HG03066 (cell line): Measurements from ENCODE around the gene AXL.
"Not testable (repeated sequence)": the region's sequence is repeated elsewhere in the genome, so short reads cannot be mapped to it uniquely, and the experiment has no call there.

ENCODE experiments used
- ATAC-seq: cut with Tn5 transposase; IDR thresholded peaks from one replicate; pipeline ENCODE4 v1.9.1; 2021; ENCODE audit warnings: low read depth; ENCODE audit not compliant: unreplicated experiment

AXL gene

DNA sequence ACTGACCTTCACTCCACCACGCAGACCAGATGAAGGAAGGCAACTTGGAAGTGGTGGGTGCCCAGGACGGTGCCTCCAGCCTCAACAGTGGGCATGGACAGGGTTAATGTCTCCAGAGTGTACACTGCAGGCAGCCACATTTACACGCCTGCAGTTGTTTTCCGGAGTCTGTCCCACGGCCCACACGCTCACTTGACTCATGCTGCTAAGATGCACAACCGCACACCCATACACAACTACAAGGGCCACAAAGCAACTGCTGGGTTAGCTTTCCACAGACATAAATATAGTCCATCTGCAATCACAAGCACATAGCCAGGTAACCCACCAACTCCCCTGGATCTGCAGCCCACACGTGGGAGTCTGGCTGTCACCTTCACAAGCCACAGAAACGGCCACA is 12.6 kb upstream of the AXL start:
- ATAC-seq, result no peak

DNA sequence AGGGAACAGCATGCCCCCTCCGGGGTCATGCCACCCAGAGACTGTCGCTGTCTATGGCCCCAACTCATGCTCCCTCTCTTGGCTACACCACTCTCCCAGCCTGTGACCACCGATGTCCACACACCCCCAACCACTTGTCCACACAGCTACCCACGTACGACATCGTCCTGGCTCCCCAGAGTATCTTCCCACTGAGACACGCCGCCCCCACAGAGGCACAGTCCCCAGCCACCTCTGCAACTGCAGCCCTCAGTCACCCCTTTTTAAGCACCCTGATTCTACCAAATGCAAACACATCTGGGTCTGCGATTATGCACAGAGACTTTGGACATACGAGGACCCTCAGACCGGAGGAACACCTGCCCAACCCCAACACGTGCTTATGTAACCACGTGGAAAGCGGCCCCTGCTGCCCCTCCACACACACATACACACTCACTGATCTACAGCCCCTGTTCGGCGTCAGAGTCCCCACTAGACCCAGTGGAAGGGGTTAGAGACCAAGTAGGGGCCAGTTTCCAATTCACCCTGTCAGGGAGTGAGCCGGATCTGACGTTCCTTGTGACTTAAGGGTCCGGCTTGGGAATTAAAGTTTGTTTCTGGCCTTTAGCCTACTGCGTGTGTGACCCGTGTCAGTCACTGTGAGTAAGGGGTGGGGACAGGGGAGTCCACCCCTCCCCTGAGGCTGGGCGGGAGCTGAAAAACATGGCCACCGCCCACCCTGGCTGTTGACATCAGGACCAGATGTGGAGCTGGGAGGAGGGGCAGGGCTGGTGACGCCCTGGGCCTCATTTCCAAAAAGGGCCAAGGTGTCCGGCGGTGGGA is 11.9 kb upstream of the AXL start:
- ATAC-seq, result no peak

DNA sequence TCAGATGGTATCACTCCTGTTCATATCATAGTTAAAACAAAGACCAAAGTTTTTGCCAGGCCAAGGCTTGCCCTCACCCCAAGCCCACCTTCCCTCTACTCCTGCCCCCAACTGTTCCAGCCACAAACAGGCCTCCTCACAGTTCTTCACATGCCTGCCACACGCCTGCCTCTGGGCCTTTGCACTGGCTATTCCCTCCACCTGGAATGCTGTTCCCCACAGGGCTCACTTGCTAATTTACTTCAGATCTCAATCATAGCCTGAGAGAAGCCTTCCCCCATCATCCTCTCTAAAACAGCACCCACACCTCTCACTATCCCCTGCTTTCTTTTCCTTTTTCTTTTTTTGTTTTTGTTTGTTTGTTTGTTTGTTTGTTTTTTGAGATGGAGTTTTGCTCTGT is 4.9 kb upstream of the AXL start:
- no peak for ATAC-seq

DNA sequence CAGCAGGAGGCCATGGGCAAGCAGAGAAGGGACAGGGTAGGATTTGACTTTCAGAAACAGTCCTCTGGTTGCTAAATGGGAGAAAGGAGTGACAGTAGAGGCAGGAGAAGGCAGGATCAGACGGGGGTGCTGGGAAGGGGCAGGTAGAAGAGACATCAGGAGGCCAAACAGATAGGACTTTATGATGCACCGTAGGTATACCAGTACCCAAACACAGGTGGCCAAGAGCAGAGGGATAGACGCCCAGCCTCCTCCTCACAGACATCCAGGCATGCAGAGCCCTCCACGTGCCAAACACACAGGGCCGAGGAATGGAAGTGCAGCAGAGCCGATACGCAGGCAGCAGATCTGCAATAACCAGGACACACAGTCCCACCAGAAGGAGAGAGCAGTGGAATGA is 1.3 kb upstream of the AXL start:
- no peak for ATAC-seq

DNA sequence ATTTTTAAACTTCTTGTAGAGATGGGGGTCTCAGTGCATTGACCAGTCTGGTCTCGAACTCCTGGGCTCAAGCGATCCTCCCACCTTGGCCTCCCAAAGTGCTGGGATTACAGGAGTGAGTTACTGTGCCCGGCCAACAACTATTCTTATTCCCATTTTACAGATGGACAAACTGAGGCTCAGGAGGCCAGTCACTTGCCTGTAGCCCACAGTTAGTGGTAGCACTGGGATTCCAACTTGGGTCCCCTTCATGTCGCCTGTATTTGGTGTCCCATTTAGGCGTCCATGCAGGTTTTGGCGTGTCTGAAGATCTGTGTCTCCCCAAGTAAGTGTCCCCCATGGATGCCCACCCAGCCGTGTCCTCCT is 791 bp upstream of the AXL start:
- ATAC-seq, result no peak

DNA sequence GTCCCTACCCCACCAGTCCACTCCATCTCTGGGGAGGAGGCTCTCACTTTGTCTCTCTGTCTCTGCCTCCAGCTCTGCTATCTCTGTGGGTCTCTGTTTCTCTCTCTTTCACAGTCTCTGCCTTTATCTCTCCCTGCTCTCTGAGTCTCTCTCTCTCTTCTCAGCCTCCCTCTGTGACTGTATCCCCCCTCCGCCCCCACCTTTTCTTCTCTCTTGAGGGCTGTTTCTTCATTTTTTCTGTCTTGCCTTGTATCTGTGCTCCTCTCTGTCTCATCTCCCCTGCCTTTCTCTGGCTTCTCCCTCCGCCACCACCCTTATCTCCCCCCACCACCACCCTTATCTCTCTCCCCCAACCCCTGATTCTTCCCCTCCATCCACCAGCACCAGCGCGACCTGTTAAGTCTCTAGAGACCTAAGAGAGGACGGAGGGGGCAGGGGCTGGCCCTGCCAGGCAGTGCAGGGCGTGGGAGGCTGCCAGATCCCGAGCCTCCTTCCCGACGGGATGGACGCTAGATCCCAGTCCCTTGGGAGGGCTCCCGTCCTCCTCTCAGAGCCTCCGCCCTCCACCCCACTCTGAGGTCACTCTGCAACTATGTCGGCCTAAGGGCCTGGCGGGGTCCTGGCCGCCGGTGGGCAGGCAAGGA is 1.0 kb downstream of the AXL start:
- no peak for ATAC-seq

DNA sequence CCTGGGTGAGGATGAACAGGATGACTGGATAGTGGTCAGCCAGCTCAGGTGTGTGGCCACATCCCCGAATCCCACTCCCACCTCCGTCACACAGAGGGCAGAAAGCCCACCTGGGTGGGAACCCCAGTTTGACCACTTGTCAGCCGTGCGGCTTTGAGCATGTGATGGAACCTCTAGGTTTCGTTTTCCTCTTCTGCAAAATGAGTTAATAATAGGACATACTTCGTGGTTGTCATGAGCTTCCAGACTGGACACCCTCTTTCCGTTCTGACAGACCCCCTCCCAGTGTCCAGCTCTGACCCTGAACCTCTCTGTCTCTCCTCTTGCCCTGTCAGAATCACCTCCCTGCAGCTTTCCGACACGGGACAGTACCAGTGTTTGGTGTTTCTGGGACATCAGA is 1.8 kb downstream of the AXL start:
- no peak for ATAC-seq

DNA sequence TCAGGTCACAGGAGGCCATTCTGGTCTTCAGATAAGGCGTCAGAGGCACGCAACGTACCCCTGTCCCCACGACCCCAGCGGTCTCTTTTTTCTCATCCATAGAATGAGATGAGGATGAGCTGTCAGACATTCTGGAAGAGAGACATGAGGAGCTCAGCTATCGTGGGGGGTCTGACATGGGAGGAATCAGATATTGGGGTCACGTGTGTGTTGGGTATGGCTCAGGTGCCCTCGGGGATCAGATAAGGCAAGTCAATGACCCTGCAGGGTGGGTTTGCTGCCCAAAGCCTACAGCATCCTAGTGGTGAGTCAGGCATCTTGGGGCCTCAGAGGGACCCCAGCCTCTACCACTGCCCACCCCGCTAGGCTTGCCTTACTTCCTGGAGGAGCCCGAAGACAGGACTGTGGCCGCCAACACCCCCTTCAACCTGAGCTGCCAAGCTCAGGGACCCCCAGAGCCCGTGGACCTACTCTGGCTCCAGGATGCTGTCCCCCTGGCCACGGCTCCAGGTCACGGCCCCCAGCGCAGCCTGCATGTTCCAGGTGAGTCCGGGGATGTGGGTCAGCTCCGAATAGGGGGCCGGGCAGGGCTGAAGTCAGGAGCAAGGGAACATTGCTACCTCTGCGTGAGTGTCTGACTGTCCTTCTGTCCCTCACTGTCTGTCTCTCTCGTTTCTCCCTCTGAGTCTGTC is 2.6 kb downstream of the AXL start:
- no peak for ATAC-seq

DNA sequence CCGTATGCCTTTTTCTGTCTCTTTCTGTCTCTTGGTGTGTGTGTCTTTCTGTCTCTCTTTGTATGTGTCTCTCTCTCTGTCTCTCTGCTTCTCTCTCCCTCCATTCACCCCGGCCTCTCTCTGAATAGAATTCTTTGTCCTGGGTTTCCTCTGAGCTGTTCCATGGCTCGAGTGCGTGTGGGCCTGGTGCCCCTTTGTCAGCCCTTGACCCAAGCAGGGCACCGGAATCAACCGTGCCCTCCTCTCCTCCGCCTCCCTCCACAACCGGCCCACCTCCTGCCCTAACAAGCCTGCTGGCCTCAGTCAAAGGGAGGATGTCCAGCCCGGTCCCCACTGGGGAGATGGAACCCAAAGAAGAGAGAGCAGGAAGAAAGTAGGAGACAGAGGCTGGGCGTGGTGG is 3.2 kb downstream of the AXL start:
- ATAC-seq, result no peak

DNA sequence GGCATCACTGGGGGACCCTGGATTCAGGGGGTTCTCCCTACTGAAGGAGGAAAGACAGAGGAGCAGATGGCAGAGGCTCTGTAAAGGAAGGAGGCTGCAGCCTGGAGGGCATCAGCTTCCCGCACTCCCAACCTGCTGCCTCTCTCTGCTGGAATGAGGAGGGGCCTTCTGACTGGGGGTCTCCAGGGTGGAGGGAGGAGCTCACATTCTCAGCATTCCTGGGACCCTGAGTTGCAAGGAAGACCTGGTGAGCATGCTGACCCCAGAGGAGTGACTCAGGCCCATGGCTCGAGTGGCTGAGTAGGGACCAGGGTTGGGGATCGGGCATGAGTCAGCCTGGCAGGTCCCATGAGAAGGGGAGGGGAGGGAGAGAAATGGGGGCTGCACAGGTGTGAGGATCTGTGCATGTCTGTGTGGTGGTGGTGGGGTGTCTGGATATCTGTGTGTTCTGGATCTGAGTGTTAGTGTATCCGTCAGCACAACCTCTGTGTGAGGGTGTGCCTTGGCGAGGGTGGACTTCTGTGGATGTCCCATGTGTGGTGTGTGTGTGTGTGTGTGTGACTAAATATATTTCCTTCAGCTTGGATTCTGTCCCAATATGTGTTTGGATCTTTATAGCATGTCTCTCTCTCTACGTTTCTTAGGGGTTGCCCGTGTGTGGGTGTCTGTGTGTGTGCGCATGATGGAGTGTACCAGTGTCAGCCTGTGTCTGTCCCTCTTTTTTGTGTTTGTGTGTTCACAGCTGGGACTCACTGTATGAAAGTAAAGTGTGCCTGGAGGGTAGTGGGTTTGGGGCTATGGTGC is 4.6 kb downstream of the AXL start:
- ATAC-seq, result no peak

DNA sequence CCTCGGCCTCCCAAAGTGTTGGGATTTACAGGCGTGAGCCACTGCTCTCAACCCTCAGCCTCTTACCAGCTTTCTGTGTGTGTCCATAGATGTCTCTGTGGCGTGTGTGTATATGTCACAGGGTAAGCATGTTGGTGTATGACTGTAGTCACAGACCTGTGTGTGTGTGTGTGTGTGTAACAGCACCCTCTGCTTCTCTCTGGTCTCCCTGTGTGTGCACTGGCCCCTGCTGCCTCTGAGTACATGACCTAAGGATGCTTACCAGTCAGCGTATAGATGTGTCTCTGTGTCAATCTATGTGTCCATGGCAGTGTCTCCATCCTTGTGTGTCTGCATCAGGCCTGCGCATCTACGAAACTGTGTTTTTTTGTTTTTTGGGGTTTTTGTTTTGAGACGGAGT is 5.6 kb downstream of the AXL start:
- no peak for ATAC-seq

DNA sequence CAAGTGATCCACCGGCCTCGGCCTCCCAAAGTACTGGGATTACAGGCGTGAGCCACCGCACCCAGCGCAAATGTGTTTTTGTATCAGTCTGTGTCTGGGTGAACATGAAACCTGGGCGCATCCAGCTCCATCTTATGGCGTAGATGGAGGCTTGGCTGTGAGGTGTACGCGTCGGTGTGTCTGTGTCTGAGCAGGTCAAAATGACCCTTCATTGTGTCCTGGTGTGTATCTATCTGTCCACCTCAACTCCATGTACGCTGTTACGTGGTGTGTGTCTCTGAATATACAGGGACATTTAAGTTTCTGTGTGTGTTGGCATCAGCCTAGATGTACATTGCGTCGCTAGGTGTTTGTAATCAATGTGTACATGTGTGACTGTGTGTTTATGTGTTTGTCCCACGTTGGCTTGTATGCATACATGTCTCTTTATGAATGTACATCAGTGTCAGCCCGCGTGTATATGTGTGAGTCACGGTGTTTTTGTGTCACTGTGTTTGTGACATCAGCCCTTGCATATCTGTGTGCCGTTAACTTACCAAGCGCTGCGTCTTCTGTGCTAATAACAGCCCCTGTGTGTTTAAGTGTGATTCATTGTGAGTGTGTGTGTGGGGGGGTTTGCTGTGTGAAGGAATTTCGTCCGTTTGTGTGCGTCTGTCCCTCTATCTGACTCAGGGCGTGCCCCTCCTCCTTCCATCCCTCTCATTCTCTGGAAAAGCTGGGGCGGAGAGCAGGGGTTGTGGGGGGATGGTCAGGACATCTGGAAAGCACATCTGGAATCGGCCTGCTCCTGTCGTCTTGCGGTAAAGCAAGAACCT is 6.4 kb downstream of the AXL start:
- no peak for ATAC-seq

DNA sequence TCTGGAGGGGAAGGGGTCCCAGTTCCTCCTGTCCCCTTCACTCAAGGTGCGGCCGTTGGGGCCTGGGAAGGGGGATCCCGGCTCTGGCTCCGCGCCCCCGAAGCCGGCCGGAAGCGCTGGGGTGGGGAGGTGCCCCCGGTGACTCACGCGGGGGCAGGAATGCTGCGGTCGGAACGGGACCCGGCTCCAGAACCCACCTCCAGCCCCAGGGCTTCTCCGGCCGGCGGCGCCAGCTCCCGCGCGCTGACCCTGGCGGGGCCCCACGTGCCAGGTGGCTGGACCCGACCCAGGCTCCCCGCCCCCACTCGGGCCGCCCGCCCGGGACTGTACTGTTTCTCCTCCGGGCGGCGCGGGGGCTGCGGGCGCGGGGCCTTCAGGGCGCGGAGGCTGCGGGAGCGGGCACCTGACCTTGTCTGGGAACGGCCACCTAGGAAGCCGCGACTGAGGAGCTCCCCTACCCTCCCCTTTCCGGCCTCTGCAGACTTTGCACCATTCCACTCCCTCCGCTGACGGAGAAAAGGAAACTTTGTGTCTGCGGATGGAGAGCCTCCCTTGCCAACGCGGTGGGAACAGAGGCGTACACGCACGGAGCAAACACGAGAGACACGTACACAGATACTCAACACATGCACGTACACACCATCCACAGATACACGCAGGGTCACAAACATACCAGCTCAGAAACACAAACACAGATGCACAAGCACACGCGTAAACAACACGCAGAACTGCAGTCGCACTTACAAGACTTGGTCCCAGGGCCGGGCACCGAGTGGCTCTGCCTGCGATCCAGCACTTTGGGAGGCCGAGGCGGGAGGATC is 7.2 kb downstream of the AXL start:
- no peak for ATAC-seq

DNA sequence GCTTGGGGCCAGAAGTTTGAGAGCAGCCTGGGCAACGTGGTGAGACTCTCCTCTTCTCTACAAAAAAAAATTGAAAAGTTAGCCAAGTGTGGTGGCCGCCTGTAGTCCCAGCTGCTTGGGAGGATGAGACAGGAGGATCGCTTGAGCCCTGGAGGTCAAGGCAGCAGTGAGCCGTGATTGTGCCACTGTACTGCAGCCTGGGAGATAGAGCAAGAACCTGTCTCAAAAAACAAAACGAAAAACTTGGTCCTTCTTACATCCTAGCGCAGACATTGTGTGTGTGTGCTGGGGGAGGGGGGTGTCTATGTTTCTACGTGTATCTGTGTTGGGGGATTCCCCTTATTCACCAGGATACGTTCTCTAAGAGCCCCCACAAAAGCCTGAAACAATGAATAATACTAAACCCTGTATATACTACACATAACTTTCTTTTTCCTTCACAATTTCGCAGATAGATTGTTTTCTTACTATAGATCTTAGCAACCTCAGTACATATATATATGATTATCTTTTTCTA is 7.9 kb downstream of the AXL start:
- ATAC-seq, result no peak

DNA sequence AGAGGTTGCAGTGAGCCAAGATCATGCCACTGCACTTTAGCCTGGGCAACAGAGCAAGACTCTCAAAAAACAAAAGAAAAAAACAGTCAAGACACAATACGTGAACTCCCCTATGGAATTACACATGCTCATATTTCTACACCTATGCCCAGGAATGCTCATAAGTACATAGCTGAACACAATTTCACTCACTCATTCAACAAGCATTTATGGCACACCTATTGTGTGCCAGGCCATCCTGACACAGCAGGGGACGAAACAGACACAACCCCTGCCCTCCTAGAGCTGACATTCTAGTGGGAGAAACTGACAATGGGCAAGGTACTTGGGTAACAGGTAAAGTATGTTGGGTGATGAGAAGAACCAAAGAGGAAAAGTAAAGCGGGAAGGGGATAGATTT is 9.5 kb downstream of the AXL start:
- ATAC-seq, result no peak

DNA sequence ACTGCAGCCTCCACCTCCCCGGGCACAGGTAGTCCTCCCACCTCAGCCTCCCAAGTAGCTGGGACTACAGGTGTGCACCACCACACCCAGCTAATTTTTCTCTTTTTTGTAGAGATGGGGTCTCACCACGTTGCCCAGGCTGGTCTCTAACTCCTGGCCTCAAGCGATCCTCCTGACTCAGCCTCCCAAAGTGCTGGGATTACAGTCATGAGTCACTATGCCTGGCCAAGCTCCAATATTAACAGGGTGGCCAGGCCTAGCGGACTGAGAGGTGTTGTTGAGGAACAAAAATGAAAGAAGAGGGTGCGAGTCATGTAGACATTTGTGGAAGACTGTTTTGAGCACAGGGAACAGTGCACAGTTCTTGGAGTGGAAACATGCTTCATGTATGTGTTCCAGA is 10.3 kb downstream of the AXL start:
- ATAC-seq, result not testable (repeated sequence)

DNA sequence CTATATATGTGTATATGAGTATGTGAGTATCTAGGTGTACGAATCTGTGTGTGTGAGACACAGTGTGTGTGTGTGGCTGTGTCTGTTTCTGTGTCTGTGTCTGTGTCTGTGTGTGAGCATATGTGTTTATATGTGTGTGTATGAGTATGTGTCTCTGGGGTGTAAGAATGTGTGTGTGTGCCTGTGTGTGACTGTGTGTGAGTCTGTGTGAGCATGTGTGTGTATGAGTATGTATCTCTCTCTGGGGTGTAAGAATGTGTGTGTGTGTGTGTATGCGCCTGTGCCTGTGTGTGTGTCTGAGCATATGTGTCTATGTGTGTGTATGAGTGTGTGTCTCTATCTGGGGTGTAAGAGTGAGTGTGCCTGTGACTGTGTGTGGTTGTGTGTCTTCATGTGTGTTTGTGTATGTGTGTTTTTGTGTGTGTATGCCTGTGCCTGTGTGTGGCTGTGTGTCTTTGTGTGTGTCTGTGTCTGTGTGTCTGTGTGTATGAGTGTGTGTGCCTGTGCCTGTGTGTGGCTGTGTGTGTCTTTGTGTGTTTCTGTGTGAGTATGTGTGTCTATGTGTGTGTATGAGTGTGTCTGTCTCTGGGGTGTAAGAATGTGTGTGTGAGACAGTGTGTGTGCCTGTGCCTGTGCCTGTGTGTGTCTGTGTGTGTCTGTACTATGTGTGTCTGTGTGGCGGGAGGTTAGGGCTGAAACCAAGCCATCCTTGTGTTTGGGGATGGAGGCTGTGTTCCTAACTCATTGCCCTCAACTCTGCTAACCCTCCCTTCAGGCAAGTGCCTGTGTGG is 11.2 kb downstream of the AXL start:
- ATAC-seq, result no peak

DNA sequence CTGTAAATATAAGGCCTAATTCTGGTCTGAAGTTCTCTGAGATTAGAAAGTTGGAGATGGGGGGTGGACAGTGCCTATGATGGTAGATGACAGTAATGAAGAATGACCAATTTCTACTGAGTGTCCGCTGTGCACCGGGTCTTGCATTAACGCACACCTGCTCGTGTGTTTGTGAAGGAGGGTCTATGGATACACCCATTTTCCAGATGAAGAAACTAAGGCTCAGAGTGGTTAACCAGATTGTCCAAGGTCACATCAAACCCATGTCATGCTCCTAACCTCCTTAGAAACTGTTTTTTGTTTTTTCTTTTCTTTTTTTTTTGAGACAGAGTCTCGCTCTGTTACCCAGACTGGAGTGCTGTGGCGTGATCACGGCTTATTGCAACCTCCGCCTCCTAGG is 13.7 kb downstream of the AXL start:
- no peak for ATAC-seq
